ENCODE data around the gene TBC1D22A. TPM values are rescaled to one million over a fixed set of nuclear protein-coding genes. Genes with fewer than 3 reads are reported as not detected.
"Not testable (repeated sequence)": the region's sequence is repeated elsewhere in the genome, so short reads cannot be mapped to it uniquely, and the experiment has no call there.

Gene TBC1D22A
- total and polyA plus RNA-seq, 4 experiments from 2014 or later: 20.6 to 49.2 (median 36.7) TPM

- ChIA-PET CTCF (ENCODE audit: partially characterized antibody) (no interaction called here), POLR2A (ENCODE audit: partially characterized antibody) (interaction anchor here (1.4 kb wide), 1 partner anchor 10 kb away, joined by 8 read pairs; no protein-coding TSS in a partner anchor)
- Histone ChIP-seq H3K36me3 (ENCODE audit: insufficient read depth, low read length) (peaks cover 20% of the 10 kb centered on the region), H3K4me3 (ENCODE audit: low read length in 2 of 2) (no peak overlapping the region), H3K9me3 (ENCODE audit: control insufficient read depth in 1 of 2, low read length in 2 of 2) (no peaks in the 10 kb centered on the region), H3K27me3 (ENCODE audit: insufficient read depth, low read length) (no peaks in the 10 kb centered on the region), H3K27ac (ENCODE audit: low read depth, low read length) (peak overlapping the region; percentile 44), H3K4me1 (ENCODE audit: insufficient read depth, low read length) (peaks cover 87% of the 10 kb centered on the region)
- H3K36me3 Mint-ChIP-seq: peaks cover 31 to 47% of the 10 kb centered on the region in 2 donors
- H3K4me1 Mint-ChIP-seq: peaks cover 39 to 92% (median 63%) of the 10 kb centered on the region in 4 donors
- no peak for DNase-seq
- H3K27me3 Mint-ChIP-seq: no peaks in the 10 kb centered on the region
- intact Hi-C loops (cut with micrococcal nuclease): no loop called here
- H3K4me3 Mint-ChIP-seq: peak overlapping the region in 7 of 8 donors; percentile 26 to 78 (median 47)
- peak overlapping the region; percentile 63 to 91 (median 89) for H3K27ac Mint-ChIP-seq
- no peaks in the 10 kb centered on the region for H3K9me3 Mint-ChIP-seq
Observed at GRCh38 chr22:46732041-46732379, 30.4 kb upstream of the TBC1D22A start.

GRCh38 chr22:46732513-46732912 lies 29.9 kb upstream of the TBC1D22A start:
- Mint-ChIP-seq H3K27ac (peak overlapping the region; percentile 41 to 93 (median 86)), H3K36me3 (peaks cover 34 to 44% of the 10 kb centered on the region in 2 donors)

GRCh38 chr22:46734213-46734722 lies 28.2 kb upstream of the TBC1D22A start:
- CTCF ChIA-PET (ENCODE audit: partially characterized antibody): interaction anchor here (1.7 to 3.2 kb wide), 3 partner anchors 25 to 171 kb away, joined by 4 to 19 read pairs (median 9); no protein-coding TSS in a partner anchor
- H3K9me3 ChIP-seq (ENCODE audit: control insufficient read depth in 1 of 2, low read length in 2 of 2); H3K36me3 ChIP-seq (ENCODE audit: insufficient read depth, low read length); H3K9me3 Mint-ChIP-seq; intact Hi-C loops (cut with micrococcal nuclease); DNase-seq; H3K27me3 ChIP-seq (ENCODE audit: insufficient read depth, low read length); H3K27me3 Mint-ChIP-seq: not testable (repeated sequence)
- Mint-ChIP-seq H3K27ac (peak overlapping the region; percentile 89 to 100 (median 100)), H3K4me1 (peaks cover 39 to 83% (median 60%) of the 10 kb centered on the region in 4 donors), H3K4me3 (peak overlapping the region; percentile 97 to 100 (median 100)), H3K36me3 (peaks cover 34 to 39% of the 10 kb centered on the region in 2 donors)
- H3K4me3 ChIP-seq (ENCODE audit: low read length in 2 of 2): peak overlapping the region in 1 of 2 donors; percentile 55
- peaks cover 78% of the 10 kb centered on the region for H3K4me1 ChIP-seq (ENCODE audit: insufficient read depth, low read length)
- POLR2A ChIA-PET (ENCODE audit: partially characterized antibody): interaction anchor here (1.1 to 2.8 kb wide), 5 partner anchors 13 to 399 kb away, joined by 3 to 51 read pairs (median 9); partner anchors contain the start of genes TBC1D22A and TRMU
- peak overlapping the region; percentile 67 for H3K27ac ChIP-seq (ENCODE audit: low read depth, low read length)

More at GRCh38 chr22:46732513-46732912, 29.9 kb upstream of the TBC1D22A start:
- peaks cover 18% of the 10 kb centered on the region for H3K36me3 ChIP-seq (ENCODE audit: insufficient read depth, low read length)
- H3K27me3 ChIP-seq (ENCODE audit: insufficient read depth, low read length): no peaks in the 10 kb centered on the region
- H3K4me1 ChIP-seq (ENCODE audit: insufficient read depth, low read length): peaks cover 86% of the 10 kb centered on the region
- no peak for DNase-seq
- no peaks in the 10 kb centered on the region for H3K9me3 Mint-ChIP-seq
- peaks cover 41 to 91% (median 63%) of the 10 kb centered on the region in 4 donors for H3K4me1 Mint-ChIP-seq
- no peaks in the 10 kb centered on the region for H3K9me3 ChIP-seq (ENCODE audit: control insufficient read depth in 1 of 2, low read length in 2 of 2)
- POLR2A ChIA-PET (ENCODE audit: partially characterized antibody): interaction anchor here (1.5 to 1.7 kb wide), 2 partner anchors 16 to 58 kb away, joined by 6 to 8 read pairs; no protein-coding TSS in a partner anchor
- CTCF ChIA-PET (ENCODE audit: partially characterized antibody): interaction anchor here (0.7 to 1.7 kb wide), 4 partner anchors 35 to 169 kb away, joined by 3 to 4 read pairs (median 4); no protein-coding TSS in a partner anchor
- H3K4me3 Mint-ChIP-seq: peak overlapping the region; percentile 21 to 57 (median 36)
- H3K27ac ChIP-seq (ENCODE audit: low read depth, low read length): peak overlapping the region; percentile 43
- no peaks in the 10 kb centered on the region for H3K27me3 Mint-ChIP-seq
- no peak overlapping the region for H3K4me3 ChIP-seq (ENCODE audit: low read length in 2 of 2)
- intact Hi-C loops (cut with micrococcal nuclease): no loop called here

- peaks cover 77% of the 10 kb centered on the region for H3K4me1 ChIP-seq (ENCODE audit: insufficient read depth, low read length)
- peak overlapping the region; percentile 55 for H3K4me3 ChIP-seq (ENCODE audit: low read length in 2 of 2)
- no peaks in the 10 kb centered on the region for H3K9me3 ChIP-seq (ENCODE audit: control insufficient read depth in 1 of 2, low read length in 2 of 2)
- intact Hi-C loops (cut with micrococcal nuclease): loop anchor here (1.0 to 5.0 kb wide), 2 partner anchors 56 to 63 kb away; no protein-coding TSS in a partner anchor
- Mint-ChIP-seq H3K27me3 (no peaks in the 10 kb centered on the region), H3K4me1 (peaks cover 37 to 82% (median 59%) of the 10 kb centered on the region in 4 donors), H3K4me3 (peak overlapping the region; percentile 97 to 100 (median 100)), H3K36me3 (peaks cover 31 to 36% of the 10 kb centered on the region in 2 donors), H3K27ac (peak overlapping the region; percentile 89 to 100 (median 100)), H3K9me3 (no peaks in the 10 kb centered on the region)
- CTCF ChIA-PET (ENCODE audit: partially characterized antibody): interaction anchor here (1.6 to 3.2 kb wide), 4 partner anchors 14 to 172 kb away, joined by 6 to 19 read pairs (median 10); no protein-coding TSS in a partner anchor
- H3K36me3 ChIP-seq (ENCODE audit: insufficient read depth, low read length): peaks cover 6% of the 10 kb centered on the region
- peak overlapping the region; percentile 67 for H3K27ac ChIP-seq (ENCODE audit: low read depth, low read length)
- DNase-seq: peak; percentile 77 to 93 (median 83)
- POLR2A ChIA-PET (ENCODE audit: partially characterized antibody): interaction anchor here (0.7 to 2.8 kb wide), 16 partner anchors 8 to 399 kb away, joined by 3 to 51 read pairs (median 6); partner anchors contain the start of genes TBC1D22A and TRMU
- H3K27me3 ChIP-seq (ENCODE audit: insufficient read depth, low read length): no peaks in the 10 kb centered on the region
Observed at GRCh38 chr22:46734830-46735453, 27.5 kb upstream of the TBC1D22A start.

GRCh38 chr22:46735747-46736608 lies 26.5 kb upstream of the TBC1D22A start:
- intact Hi-C loops (cut with micrococcal nuclease): loop anchor here (1.0 to 5.0 kb wide), 2 partner anchors 55 to 64 kb away; no protein-coding TSS in a partner anchor
- H3K9me3 Mint-ChIP-seq: no peaks in the 10 kb centered on the region
- H3K4me3 Mint-ChIP-seq: peak overlapping the region; percentile 97 to 100 (median 100)
- CTCF ChIA-PET (ENCODE audit: partially characterized antibody): interaction anchor here (0.9 to 3.2 kb wide), 6 partner anchors 13 to 173 kb away, joined by 3 to 19 read pairs (median 8); no protein-coding TSS in a partner anchor
- peaks cover 26 to 36% of the 10 kb centered on the region in 2 donors for H3K36me3 Mint-ChIP-seq
- peak overlapping the region; percentile 67 for H3K27ac ChIP-seq (ENCODE audit: low read depth, low read length)
- peaks cover 66% of the 10 kb centered on the region for H3K4me1 ChIP-seq (ENCODE audit: insufficient read depth, low read length)
- H3K9me3 ChIP-seq (ENCODE audit: control insufficient read depth in 1 of 2, low read length in 2 of 2): no peaks in the 10 kb centered on the region
- H3K36me3 ChIP-seq (ENCODE audit: insufficient read depth, low read length): peaks cover 6% of the 10 kb centered on the region
- POLR2A ChIA-PET (ENCODE audit: partially characterized antibody): interaction anchor here (0.7 to 2.8 kb wide), 17 partner anchors 9 to 400 kb away, joined by 3 to 51 read pairs (median 5); partner anchors contain the start of gene TBC1D22A
- H3K4me3 ChIP-seq (ENCODE audit: low read length in 2 of 2): peak overlapping the region; percentile 55
- DNase-seq: no peak
- H3K4me1 Mint-ChIP-seq: peaks cover 33 to 72% (median 51%) of the 10 kb centered on the region in 4 donors
- H3K27ac Mint-ChIP-seq: peak overlapping the region; percentile 98 to 100 (median 100)
- H3K27me3 ChIP-seq (ENCODE audit: insufficient read depth, low read length): no peaks in the 10 kb centered on the region
- H3K27me3 Mint-ChIP-seq: no peaks in the 10 kb centered on the region

- Histone ChIP-seq H3K9me3 (ENCODE audit: control insufficient read depth in 1 of 2, low read length in 2 of 2) (no peaks in the 10 kb centered on the region), H3K4me1 (ENCODE audit: insufficient read depth, low read length) (peaks cover 59% of the 10 kb centered on the region), H3K27ac (ENCODE audit: low read depth, low read length) (peak overlapping the region; percentile 67), H3K27me3 (ENCODE audit: insufficient read depth, low read length) (no peaks in the 10 kb centered on the region), H3K4me3 (ENCODE audit: low read length in 2 of 2) (peak overlapping the region; percentile 55), H3K36me3 (ENCODE audit: insufficient read depth, low read length) (peaks cover 5% of the 10 kb centered on the region)
- Mint-ChIP-seq H3K36me3 (peaks cover 21 to 31% of the 10 kb centered on the region in 2 donors), H3K27me3 (no peaks in the 10 kb centered on the region), H3K27ac (peak overlapping the region; percentile 98 to 100 (median 100)), H3K4me3 (peak overlapping the region; percentile 97 to 100 (median 100)), H3K4me1 (peaks cover 28 to 68% (median 44%) of the 10 kb centered on the region in 4 donors), H3K9me3 (no peaks in the 10 kb centered on the region)
- intact Hi-C loops (cut with micrococcal nuclease): loop anchor here (5.0 kb wide), 1 partner anchor 64 kb away; no protein-coding TSS in a partner anchor
- POLR2A ChIA-PET (ENCODE audit: partially characterized antibody): interaction anchor here (0.7 to 2.8 kb wide), 8 partner anchors 13 to 190 kb away, joined by 3 to 51 read pairs (median 9); partner anchors contain the start of gene TBC1D22A
- DNase-seq: no peak
- CTCF ChIA-PET (ENCODE audit: partially characterized antibody): interaction anchor here (0.7 to 3.2 kb wide), 7 partner anchors 12 to 1848 kb away, joined by 3 to 19 read pairs (median 4); no protein-coding TSS in a partner anchor
Observed at GRCh38 chr22:46736705-46737104, 25.7 kb upstream of the TBC1D22A start.

Measured in CD4-positive, alpha-beta memory T cell (primary cell).